Parathyroid adenoma (tissue), 2 donors: ENCODE data around the gene LINC00237.

Source experiments
- H2AFZ ChIP-seq: fragments of 300-600 bp; sonication (generic); one replicate; pipeline ENCODE4 v1.7.0; 2017; ENCODE audit warnings: antibody characterized with exemption, mild to moderate bottlenecking
- H3K27ac ChIP-seq: fragments of 300-600 bp; sonication (generic); one replicate; pipeline ENCODE4 v1.7.0; 2017
- H3K27me3 ChIP-seq: fragments of 300-600 bp; sonication (generic); one replicate; pipeline ENCODE4 v1.7.0; 2017; ENCODE audit warnings: low read length; ENCODE audit not compliant: control insufficient read depth, insufficient read depth
- H3K36me3 ChIP-seq: fragments of 300-600 bp; sonication (generic); one replicate; pipeline ENCODE4 v1.7.0; 2017; ENCODE audit warnings: low read length; ENCODE audit not compliant: control insufficient read depth, insufficient read depth
- H3K4me1 ChIP-seq: fragments of 300-600 bp; sonication (generic); one replicate; pipeline ENCODE4 v1.7.0; 2017; ENCODE audit warnings: control low read depth
- H3K4me2 ChIP-seq: fragments of 300-600 bp; sonication (generic); one replicate; pipeline ENCODE4 v1.7.0; 2017; ENCODE audit warnings: low read length
- H3K4me3 ChIP-seq: fragments of 300-600 bp; sonication (generic); one replicate; pipeline ENCODE4 v1.7.0; 2017; ENCODE audit warnings: low read depth, low read length
- H3K79me2 ChIP-seq: fragments of 300-600 bp; sonication (generic); one replicate; pipeline ENCODE4 v1.7.0; 2017; ENCODE audit warnings: control low read depth
- H3K9ac ChIP-seq: fragments of 300-600 bp; sonication (generic); one replicate; pipeline ENCODE4 v1.7.0; 2017; ENCODE audit warnings: mild to moderate bottlenecking
- H3K9me3 ChIP-seq: fragments of 300-600 bp; sonication (generic); one replicate; pipeline ENCODE4 v1.7.0; 2017; ENCODE audit warnings: low read length; ENCODE audit not compliant: control insufficient read depth
- TF ChIP-seq, protein P1 (sequence below): fragments of 300-600 bp; sonication (generic); IDR thresholded peaks from one replicate; pipeline ENCODE4 v1.7.0; 2017; ENCODE audit warnings: antibody characterized with exemption, mild to moderate bottlenecking
- donor health status: primary hyperparathyroidism.

The LINC00237 gene

DNA sequence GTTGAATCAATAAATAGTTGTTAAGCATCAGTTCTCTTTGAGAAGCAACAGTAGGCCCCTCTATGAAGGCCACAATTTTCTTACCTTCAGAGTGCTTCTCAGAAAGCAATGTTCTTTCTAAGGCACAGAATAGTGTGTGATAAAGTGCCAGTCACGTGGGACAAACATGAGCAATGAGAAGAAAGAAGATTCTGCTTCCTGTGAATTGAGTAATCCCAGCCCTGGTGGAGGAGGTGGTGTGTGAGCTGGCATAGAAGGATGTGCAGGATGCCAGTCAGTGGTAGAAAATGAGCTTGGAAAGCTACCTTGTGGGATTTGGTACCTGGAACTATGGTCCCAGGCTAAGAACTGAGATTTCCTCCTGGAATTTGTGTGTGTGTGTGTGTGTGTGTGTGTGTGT lies 41.4 kb upstream of the LINC00237 start:
- TF ChIP-seq, protein P1, sequence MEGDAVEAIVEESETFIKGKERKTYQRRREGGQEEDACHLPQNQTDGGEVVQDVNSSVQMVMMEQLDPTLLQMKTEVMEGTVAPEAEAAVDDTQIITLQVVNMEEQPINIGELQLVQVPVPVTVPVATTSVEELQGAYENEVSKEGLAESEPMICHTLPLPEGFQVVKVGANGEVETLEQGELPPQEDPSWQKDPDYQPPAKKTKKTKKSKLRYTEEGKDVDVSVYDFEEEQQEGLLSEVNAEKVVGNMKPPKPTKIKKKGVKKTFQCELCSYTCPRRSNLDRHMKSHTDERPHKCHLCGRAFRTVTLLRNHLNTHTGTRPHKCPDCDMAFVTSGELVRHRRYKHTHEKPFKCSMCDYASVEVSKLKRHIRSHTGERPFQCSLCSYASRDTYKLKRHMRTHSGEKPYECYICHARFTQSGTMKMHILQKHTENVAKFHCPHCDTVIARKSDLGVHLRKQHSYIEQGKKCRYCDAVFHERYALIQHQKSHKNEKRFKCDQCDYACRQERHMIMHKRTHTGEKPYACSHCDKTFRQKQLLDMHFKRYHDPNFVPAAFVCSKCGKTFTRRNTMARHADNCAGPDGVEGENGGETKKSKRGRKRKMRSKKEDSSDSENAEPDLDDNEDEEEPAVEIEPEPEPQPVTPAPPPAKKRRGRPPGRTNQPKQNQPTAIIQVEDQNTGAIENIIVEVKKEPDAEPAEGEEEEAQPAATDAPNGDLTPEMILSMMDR = no peak
- no peak overlapping the region for H2AFZ ChIP-seq
- H3K27me3 ChIP-seq = no peaks in the 10 kb centered on the region
- no peaks in the 10 kb centered on the region for H3K4me1 ChIP-seq
- no peaks in the 10 kb centered on the region for H3K9me3 ChIP-seq
- no peak overlapping the region for H3K4me3 ChIP-seq
- H3K9ac ChIP-seq = no peak overlapping the region
- no peaks in the 10 kb centered on the region for H3K36me3 ChIP-seq
- H3K4me2 ChIP-seq = no peak overlapping the region
- H3K79me2 ChIP-seq = no peaks in the 10 kb centered on the region
- H3K27ac ChIP-seq = no peak overlapping the region

- Histone ChIP-seq H3K9me3 (no peaks in the 10 kb centered on the region), H3K27me3 (no peaks in the 10 kb centered on the region), H3K4me1 (no peaks in the 10 kb centered on the region), H3K36me3 (no peaks in the 10 kb centered on the region), H3K4me3 (no peak overlapping the region), H3K4me2 (no peak overlapping the region), H2AFZ (no peak overlapping the region), H3K9ac (no peak overlapping the region), H3K79me2 (no peaks in the 10 kb centered on the region), H3K27ac (no peak overlapping the region)
- TF ChIP-seq, protein P1 = no peak
These were observed 40.1 kb upstream of the LINC00237 start for GRCh38 chr20:21146215-21146614.

DNA sequence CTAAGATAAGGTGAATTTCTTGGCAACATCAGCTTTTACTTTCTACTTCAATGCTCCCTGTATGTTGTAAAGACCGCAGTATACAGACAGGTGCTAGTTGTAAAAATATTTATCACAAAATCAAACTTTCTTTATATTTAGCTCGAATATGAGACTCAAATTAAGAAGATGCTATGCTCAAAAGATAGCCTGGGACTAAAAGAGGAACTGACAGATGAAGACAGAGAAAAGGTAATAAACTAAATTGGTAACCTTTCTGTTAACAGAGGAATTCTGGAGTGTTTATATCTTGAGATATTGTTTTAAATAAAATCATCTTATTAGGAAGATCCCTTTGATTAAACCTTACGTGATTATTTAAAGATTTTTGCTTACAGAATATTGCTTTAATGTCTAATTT lies 39.3 kb upstream of the LINC00237 start:
- Histone ChIP-seq H3K27ac (no peak overlapping the region), H3K4me2 (no peak overlapping the region), H3K79me2 (no peaks in the 10 kb centered on the region), H3K4me3 (no peak overlapping the region), H3K4me1 (no peaks in the 10 kb centered on the region), H3K9me3 (no peaks in the 10 kb centered on the region), H3K9ac (no peak overlapping the region), H3K27me3 (no peaks in the 10 kb centered on the region), H3K36me3 (no peaks in the 10 kb centered on the region), H2AFZ (no peak overlapping the region)
- TF ChIP-seq, protein P1 = no peak

DNA sequence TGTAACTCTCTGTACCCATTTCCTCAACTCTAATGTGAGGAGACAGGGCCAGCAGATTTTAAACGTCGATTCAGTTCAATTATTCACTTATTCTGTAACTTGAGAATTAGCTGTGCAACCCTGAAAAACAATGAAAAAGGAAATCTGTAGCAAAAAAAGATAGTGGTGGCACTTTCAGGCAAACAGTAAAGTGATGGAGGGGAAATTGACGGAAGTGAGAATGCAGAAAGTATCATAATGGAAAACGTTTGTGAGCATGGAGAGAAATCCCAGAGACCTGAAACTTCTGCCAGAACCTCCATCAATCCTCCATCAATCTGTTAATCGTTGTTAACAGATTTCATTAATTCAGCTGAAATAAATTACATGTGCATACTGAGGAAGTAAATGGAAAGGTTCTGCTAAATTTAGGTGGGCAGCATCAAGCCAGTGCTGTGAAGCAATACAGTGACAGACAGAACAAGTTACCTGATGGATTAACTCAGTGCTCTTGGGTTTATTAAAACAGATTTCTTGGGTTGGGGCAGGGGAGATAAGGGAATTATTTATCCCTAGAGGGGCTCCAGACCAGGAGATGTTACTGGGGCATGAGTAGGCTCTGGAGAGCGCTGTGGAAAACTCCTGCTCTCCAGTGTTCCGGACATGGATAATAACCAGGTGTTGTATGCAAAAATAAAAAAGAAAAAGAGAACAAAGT lies 37.2 kb upstream of the LINC00237 start:
- no peaks in the 10 kb centered on the region for H3K79me2 ChIP-seq
- no peak overlapping the region for H3K27ac ChIP-seq
- H3K4me1 ChIP-seq = no peaks in the 10 kb centered on the region
- TF ChIP-seq, protein P1 = no peak
- H2AFZ ChIP-seq = no peak overlapping the region
- H3K36me3 ChIP-seq = no peaks in the 10 kb centered on the region
- no peak overlapping the region for H3K4me3 ChIP-seq
- H3K4me2 ChIP-seq = no peak overlapping the region
- no peaks in the 10 kb centered on the region for H3K27me3 ChIP-seq
- no peak overlapping the region for H3K9ac ChIP-seq
- H3K9me3 ChIP-seq = no peaks in the 10 kb centered on the region

- H3K79me2 ChIP-seq = no peaks in the 10 kb centered on the region
- TF ChIP-seq, protein P1 = no peak
- H2AFZ ChIP-seq = no peak overlapping the region
- H3K4me2 ChIP-seq = no peak overlapping the region
- no peak overlapping the region for H3K9ac ChIP-seq
- no peaks in the 10 kb centered on the region for H3K9me3 ChIP-seq
- H3K36me3 ChIP-seq = no peaks in the 10 kb centered on the region
- no peaks in the 10 kb centered on the region for H3K27me3 ChIP-seq
- no peak overlapping the region for H3K27ac ChIP-seq
- no peaks in the 10 kb centered on the region for H3K4me1 ChIP-seq
- no peak overlapping the region for H3K4me3 ChIP-seq
These were observed 35.7 kb upstream of the LINC00237 start for GRCh38 chr20:21141825-21142224.
